ENCODE measurements around the gene STIM1. TPM values are rescaled to one million over a fixed set of nuclear protein-coding genes. Genes with fewer than 3 reads are reported as not detected.

Gene STIM1
- total RNA-seq, 4 donors from 2014 or later: 36.3 to 158 (median 46.1) TPM

DNA sequence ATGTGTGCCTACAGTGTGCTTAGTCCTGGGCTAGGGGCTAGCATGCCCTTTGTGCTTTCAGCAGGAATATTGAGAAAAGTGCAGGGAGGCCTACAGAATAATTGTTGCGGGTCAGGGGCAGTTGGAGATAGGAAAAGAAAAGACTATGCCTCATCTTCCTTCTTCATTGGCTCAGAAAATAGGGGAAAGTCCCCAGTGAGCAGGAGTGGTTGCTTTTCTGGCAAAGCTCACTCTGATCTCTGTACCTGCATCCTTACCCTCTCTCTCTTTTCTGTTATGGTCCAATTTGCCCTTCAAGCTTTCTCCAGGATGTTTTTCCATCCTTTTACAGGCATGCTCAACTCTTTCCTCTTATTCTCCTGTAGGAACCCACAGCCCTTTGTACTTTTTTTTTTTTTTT lies 209.6 kb downstream of the STIM1 start:
- peaks cover 0 to 6% (median 0%) of the 10 kb centered on the region in 3 donors for H3K36me3 ChIP-seq
- no peak for DNase-seq
- no peaks in the 10 kb centered on the region for H3K9me3 ChIP-seq
- H3K27ac ChIP-seq: no peak overlapping the region
- TF ChIP-seq POLR2A (IDR thresholded peaks at IDR 0.05) (no peak), CTCF (IDR thresholded peaks at IDR 0.05) (no peak)
- peaks cover 0 to 8% (median 4%) of the 10 kb centered on the region in 4 donors for H3K4me1 ChIP-seq
- H3K4me3 ChIP-seq: no peak overlapping the region
- no peaks in the 10 kb centered on the region for H3K27me3 ChIP-seq

DNA sequence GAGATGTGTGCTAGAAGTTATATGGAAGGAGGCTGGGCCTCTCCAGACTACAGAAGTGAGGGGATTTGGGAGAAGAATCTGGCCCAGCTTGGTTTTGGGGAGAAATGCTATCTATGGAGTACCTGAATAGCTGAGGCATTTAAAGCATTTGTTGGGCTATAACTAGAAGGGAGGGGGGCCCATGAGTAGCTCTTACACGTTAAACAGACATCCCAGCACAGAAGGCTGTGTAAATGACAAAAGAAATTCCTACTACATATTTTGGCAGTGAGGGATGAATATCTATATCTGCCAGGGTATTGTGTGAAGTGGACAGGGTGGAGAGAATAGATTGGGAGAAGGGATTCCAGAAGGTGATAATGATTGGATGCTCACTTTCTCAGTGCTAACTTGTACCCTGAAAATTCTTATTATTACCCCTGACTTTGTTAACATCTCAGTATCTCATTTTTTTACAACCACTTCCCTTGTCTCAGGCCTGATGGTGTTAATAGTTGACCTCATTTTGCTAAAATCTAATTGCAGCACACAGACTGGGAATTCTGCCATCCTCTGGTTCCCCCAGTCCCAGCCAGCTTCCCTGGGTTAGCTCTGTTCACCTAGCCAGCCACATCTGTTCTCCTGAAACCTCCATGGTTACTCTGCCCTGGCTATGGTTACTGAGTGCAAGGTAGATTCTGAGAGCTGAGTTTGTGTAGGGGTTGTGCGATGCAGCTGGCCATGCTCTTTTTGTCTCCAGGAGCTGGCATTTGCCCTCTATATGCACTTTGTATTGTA lies 210.3 kb downstream of the STIM1 start:
- no peaks in the 10 kb centered on the region for H3K27me3 ChIP-seq
- peaks cover 0 to 8% (median 4%) of the 10 kb centered on the region in 4 donors for H3K4me1 ChIP-seq
- TF ChIP-seq CTCF (IDR thresholded peaks at IDR 0.05) (no peak), POLR2A (IDR thresholded peaks at IDR 0.05) (no peak)
- H3K9me3 ChIP-seq: no peaks in the 10 kb centered on the region
- no peak overlapping the region for H3K27ac ChIP-seq
- DNase-seq: no peak
- H3K4me3 ChIP-seq: no peak overlapping the region
- no peaks in the 10 kb centered on the region for H3K36me3 ChIP-seq

- Histone ChIP-seq H3K4me3 (no peak overlapping the region), H3K36me3 (no peaks in the 10 kb centered on the region), H3K9me3 (no peaks in the 10 kb centered on the region), H3K27ac (no peak overlapping the region), H3K4me1 (peaks cover 0 to 11% (median 4%) of the 10 kb centered on the region in 4 donors), H3K27me3 (no peaks in the 10 kb centered on the region)
- no peak for TF ChIP-seq POLR2A (IDR thresholded peaks at IDR 0.05)
- no peak for TF ChIP-seq CTCF (IDR thresholded peaks at IDR 0.05)
- no peak for DNase-seq
Measured at GRCh38 chr11:4066910-4067309, 211.4 kb downstream of the STIM1 start.

DNA sequence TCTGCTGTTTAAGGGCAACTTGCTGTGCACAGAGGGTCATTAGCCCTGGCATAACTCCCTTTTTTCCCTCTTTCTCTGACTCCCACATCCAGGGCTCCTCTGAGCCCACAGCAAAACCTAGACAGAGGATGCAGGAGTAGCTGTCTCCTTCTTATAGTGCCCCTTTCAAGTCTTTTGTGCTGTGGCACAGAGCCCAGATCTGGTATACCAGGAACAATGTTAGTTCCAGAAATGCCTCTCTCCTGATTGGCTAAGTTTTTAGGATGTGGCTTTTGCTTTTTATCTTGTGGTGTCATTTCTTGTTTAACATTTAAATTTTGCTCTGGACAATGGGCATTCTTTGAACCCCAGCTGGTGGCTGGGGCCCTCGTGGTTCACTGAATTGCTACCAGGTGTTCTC lies 213.5 kb downstream of the STIM1 start:
- Histone ChIP-seq H3K36me3 (peaks cover 0 to 8% (median 0%) of the 10 kb centered on the region in 3 donors), H3K4me1 (peaks cover 0 to 17% (median 4%) of the 10 kb centered on the region in 4 donors), H3K4me3 (no peak overlapping the region), H3K9me3 (no peaks in the 10 kb centered on the region), H3K27ac (no peak overlapping the region), H3K27me3 (no peaks in the 10 kb centered on the region)
- TF ChIP-seq POLR2A (IDR thresholded peaks at IDR 0.05): no peak
- DNase-seq: no peak

GRCh38 chr11:4071325-4071724 lies 215.9 kb downstream of the STIM1 start:
- no peak for DNase-seq

More at GRCh38 chr11:4071325-4071724, 215.9 kb downstream of the STIM1 start:
- Histone ChIP-seq H3K27me3 (no peaks in the 10 kb centered on the region), H3K9me3 (no peaks in the 10 kb centered on the region), H3K4me3 (no peak overlapping the region), H3K4me1 (peaks cover 0 to 9% (median 3%) of the 10 kb centered on the region in 4 donors), H3K27ac (no peak overlapping the region), H3K36me3 (peaks cover 0 to 14% (median 0%) of the 10 kb centered on the region in 3 donors)
- TF ChIP-seq CTCF (IDR thresholded peaks at IDR 0.05): no peak
- TF ChIP-seq POLR2A (IDR thresholded peaks at IDR 0.05): no peak

Data from Peyer's patch (tissue), 4 donors.